Measurements from ENCODE around the gene RUNX3.

GRCh38 chr1:24917327-24918074, 12.6 kb downstream of the RUNX3 start:
- TF ChIP-seq POLR2A (IDR thresholded peaks at IDR 0.05) (no peak), CTCF (IDR thresholded peaks at IDR 0.05) (no peak)

All from thyroid gland (tissue), 4 donors.